Central memory CD8-positive, alpha-beta T cell (primary cell): ENCODE data around the gene FAM187B.

ENCODE experiments used
- ATAC-seq: fragments of 150-1000 bp; cut with Tn5 transposase; replicated peaks from 2 replicates; pipeline ENCODE4 v1.10.0; 2022; ENCODE audit warnings: mild to moderate bottlenecking, moderate FRiP score, moderate number of reproducible peaks; ENCODE audit not compliant: poor library complexity, severe bottlenecking; ENCODE audit errors: extremely low read depth
- DNase-seq, 2 donors: peaks; one replicate each; pipeline ENCODE4 v3.0.0; 2021; ENCODE audit warnings: low spot score in 2 of 2
- H3K27ac Mint-ChIP-seq: one replicate; pipeline ENCODE4 v1.8.0; 2022; ENCODE audit warnings: low read depth, mild to moderate bottlenecking, moderate library complexity, mixed read lengths
- H3K27me3 Mint-ChIP-seq: one replicate; pipeline ENCODE4 v1.8.0; 2022; ENCODE audit warnings: mixed read lengths
- H3K36me3 Mint-ChIP-seq: one replicate; pipeline ENCODE4 v1.8.0; 2022; ENCODE audit warnings: mild to moderate bottlenecking, moderate library complexity, mixed read lengths; ENCODE audit not compliant: insufficient read depth
- H3K4me1 Mint-ChIP-seq: one replicate; pipeline ENCODE4 v1.8.0; 2022; ENCODE audit warnings: mixed read lengths
- H3K4me3 Mint-ChIP-seq: one replicate; pipeline ENCODE4 v1.8.0; 2022; ENCODE audit warnings: mild to moderate bottlenecking, moderate library complexity, mixed read lengths
- H3K9me3 Mint-ChIP-seq: one replicate; pipeline ENCODE4 v1.8.0; 2022; ENCODE audit warnings: mixed read lengths

FAM187B gene

GRCh38 chr19:35194012-35194984, 34.2 kb downstream of the FAM187B start:
- Mint-ChIP-seq H3K36me3 (peaks cover 1% of the 10 kb centered on the region), H3K9me3 (no peaks in the 10 kb centered on the region), H3K27ac (no peak overlapping the region), H3K4me3 (no peak overlapping the region), H3K4me1 (peaks cover 15% of the 10 kb centered on the region), H3K27me3 (peaks cover 14% of the 10 kb centered on the region)
- DNase-seq (no peak), ATAC-seq (no peak)

GRCh38 chr19:35184884-35185283, 43.7 kb downstream of the FAM187B start:
- Mint-ChIP-seq H3K4me3 (no peak overlapping the region), H3K9me3 (no peaks in the 10 kb centered on the region), H3K27me3 (no peaks in the 10 kb centered on the region), H3K36me3 (no peaks in the 10 kb centered on the region), H3K4me1 (peaks cover 3% of the 10 kb centered on the region), H3K27ac (no peak overlapping the region)
- DNase-seq (no peak), ATAC-seq (no peak)

GRCh38 chr19:35184267-35184666, 44.3 kb downstream of the FAM187B start:
- ATAC-seq (no peak), DNase-seq (no peak)
- Mint-ChIP-seq H3K9me3 (no peaks in the 10 kb centered on the region), H3K36me3 (no peaks in the 10 kb centered on the region), H3K4me3 (no peak overlapping the region), H3K4me1 (peaks cover 6% of the 10 kb centered on the region), H3K27me3 (no peaks in the 10 kb centered on the region), H3K27ac (no peak overlapping the region)

DNA sequence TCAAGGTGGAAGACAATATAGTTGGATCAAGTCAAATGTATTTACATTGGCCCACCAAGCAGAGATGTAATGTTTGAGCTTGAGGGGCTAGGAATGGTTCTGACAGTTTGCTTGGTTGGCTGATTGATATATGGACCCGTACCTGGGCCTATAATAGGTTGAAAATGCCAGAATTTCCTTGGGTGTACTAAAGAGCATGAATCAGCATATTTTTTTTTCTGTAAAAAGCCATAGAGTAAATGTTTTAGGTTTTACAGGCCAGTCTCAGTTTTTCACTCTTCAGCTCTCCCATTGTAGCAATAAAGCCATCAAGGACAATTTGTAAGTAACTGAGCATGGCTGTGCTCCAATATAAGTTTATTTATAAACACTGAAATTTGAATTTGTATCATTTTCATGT, 47.2 kb downstream of the FAM187B start:
- no peaks in the 10 kb centered on the region for H3K27me3 Mint-ChIP-seq
- no peak for ATAC-seq
- DNase-seq: no peak
- H3K36me3 Mint-ChIP-seq: peaks cover 2% of the 10 kb centered on the region
- H3K4me1 Mint-ChIP-seq: peaks cover 6% of the 10 kb centered on the region
- no peaks in the 10 kb centered on the region for H3K9me3 Mint-ChIP-seq
- H3K27ac Mint-ChIP-seq: no peak overlapping the region
- H3K4me3 Mint-ChIP-seq: no peak overlapping the region

DNA sequence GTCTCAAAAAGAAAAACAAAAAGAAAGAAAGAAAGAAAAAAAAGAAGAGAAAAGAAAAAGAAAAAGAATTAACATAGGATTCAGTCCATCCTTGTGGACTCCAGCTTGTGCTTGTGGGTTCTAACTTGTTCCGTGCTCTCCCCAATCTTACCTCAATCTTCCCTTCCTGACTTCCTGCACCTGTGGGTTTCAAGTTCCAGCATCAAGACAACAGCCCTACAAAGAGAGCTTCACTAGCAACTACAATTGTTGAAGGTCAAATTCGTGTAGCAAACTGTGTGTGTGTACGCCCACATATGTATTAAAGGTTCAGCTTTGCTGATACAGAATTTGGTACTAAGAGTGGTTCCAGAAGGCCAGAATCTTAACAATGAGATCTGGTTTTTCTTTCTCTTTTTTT, 48.7 kb downstream of the FAM187B start:
- no peak overlapping the region for H3K4me3 Mint-ChIP-seq
- no peaks in the 10 kb centered on the region for H3K9me3 Mint-ChIP-seq
- peaks cover 2% of the 10 kb centered on the region for H3K36me3 Mint-ChIP-seq
- ATAC-seq (no peak), DNase-seq (no peak)
- peaks cover 15% of the 10 kb centered on the region for H3K4me1 Mint-ChIP-seq
- no peak overlapping the region for H3K27ac Mint-ChIP-seq
- H3K27me3 Mint-ChIP-seq: no peaks in the 10 kb centered on the region

DNA sequence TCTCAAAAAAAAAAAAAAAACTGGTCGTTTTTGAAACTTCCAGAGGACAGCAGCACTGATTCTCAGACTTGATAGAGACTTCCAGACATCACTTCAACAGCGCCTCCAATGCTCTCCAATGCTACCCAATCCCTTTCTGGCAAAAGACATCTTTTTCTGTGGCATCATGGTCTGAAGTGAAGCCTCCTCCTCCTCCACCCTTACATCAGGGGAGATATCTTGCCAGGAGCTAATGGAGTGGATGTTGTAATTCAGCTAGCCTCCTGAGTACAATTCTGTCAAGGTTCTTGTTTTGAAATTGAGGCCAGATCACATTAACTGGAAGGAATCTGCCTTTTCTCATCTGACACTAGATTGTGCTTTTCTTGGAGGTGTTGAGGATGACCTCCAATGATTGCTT, 49.8 kb downstream of the FAM187B start:
- Mint-ChIP-seq H3K4me3 (no peak overlapping the region), H3K27ac (no peak overlapping the region), H3K4me1 (peaks cover 16% of the 10 kb centered on the region), H3K9me3 (no peaks in the 10 kb centered on the region), H3K27me3 (no peaks in the 10 kb centered on the region), H3K36me3 (peaks cover 2% of the 10 kb centered on the region)
- DNase-seq: no peak
- no peak for ATAC-seq

- Mint-ChIP-seq H3K27ac (no peak overlapping the region), H3K9me3 (no peaks in the 10 kb centered on the region), H3K4me1 (peaks cover 16% of the 10 kb centered on the region), H3K36me3 (peaks cover 2% of the 10 kb centered on the region), H3K4me3 (no peak overlapping the region), H3K27me3 (no peaks in the 10 kb centered on the region)
- ATAC-seq (no peak), DNase-seq (no peak)
Observed at GRCh38 chr19:35177377-35178274, 50.9 kb downstream of the FAM187B start.

GRCh38 chr19:35176181-35176570, 52.4 kb downstream of the FAM187B start:
- ATAC-seq: no peak
- Mint-ChIP-seq H3K4me1 (peaks cover 16% of the 10 kb centered on the region), H3K27me3 (no peaks in the 10 kb centered on the region), H3K4me3 (no peak overlapping the region), H3K9me3 (no peaks in the 10 kb centered on the region), H3K27ac (no peak overlapping the region), H3K36me3 (peaks cover 2% of the 10 kb centered on the region)
- DNase-seq: no peak
